ENCODE data around the gene PRPSAP2.
"Not testable (repeated sequence)": the region's sequence is repeated elsewhere in the genome, so short reads cannot be mapped to it uniquely, and the experiment has no call there.

Gene PRPSAP2

DNA sequence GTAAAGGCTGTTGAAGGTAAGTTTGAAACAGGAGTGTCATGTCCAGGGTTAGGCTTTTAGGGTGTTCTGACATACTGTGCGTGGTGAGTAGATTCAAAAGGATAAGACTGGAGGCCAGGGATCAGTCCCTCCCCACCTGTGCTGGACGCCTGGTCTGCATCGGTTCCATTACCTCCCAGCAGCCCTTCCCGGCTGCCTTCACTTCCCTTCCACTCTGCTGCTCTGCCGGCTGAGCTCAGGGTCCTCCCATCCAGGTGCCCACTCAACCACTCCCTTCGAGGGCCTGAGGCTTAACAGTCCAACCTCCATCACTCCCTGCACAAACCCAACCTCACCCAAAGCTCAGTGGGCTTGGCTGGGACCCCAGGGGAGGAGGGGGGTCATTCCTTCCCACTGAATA lies 89.9 kb downstream of the PRPSAP2 start:
- no peak for DNase-seq

DNA sequence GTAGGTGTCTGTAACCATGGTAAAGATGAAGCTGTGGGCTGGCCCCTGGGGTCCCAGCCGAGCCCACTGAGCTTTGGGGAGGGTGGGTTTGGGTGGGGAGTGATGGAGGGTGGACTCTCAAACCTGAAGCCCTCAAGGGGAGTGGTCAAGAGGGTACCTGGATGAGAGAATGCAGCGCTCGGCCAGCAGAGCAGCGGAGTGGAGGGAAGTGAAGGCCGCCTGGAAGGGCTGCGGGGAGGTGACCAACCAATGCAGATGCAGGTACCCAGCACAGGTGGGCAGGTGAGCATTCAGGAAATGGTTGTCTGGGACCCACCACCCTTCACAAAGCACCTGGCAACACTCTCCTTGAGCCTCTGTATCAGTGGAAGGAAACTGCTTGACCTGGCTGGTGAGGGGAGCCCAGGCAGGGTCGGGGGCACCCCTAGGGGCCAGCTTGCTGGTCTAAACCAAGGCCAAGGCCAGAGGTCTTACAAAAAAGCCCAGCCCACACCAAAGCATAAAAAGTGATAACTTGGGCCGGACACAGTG lies 90.6 kb downstream of the PRPSAP2 start:
- DNase-seq, result no peak

DNA sequence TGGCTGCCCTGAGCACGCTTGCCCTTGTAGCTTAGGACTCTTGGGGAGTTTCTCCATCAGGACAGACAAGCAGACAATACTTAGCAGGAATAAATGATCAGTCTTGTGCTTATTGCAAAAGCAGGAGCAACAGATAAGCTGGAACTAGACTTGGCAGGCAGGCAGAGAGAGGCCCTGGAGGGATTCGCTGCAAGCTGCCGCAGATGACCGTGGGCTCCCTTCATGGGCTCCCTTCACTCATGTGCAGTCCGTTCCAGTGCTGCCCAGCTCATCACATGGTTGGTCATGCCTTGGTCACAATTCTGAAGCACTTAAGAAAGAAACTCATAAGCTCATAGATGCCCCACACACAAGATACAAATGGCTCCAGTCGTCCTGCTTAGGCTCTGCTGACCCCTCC lies 91.6 kb downstream of the PRPSAP2 start:
- no peak for DNase-seq

DNA sequence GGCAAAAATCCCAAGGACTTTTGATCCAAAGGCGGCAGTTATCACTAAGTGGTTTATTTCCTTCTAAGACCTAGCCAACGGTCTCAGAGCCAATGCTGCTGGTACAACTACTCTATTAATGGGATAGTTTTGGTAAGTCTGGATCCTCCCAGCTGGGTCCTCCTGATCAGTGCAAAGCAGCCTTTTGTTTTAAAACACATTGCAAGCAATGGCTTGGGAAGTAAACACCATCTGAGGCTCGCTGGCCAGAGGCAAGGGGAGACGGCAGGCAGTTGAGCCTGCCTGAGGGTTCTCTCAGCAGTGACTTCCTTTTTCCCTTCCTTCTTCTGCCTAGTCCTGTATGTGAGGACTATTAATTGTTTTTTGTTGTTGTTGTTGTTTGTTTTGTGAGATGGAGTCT lies 92.4 kb downstream of the PRPSAP2 start:
- DNase-seq, result no peak

DNA sequence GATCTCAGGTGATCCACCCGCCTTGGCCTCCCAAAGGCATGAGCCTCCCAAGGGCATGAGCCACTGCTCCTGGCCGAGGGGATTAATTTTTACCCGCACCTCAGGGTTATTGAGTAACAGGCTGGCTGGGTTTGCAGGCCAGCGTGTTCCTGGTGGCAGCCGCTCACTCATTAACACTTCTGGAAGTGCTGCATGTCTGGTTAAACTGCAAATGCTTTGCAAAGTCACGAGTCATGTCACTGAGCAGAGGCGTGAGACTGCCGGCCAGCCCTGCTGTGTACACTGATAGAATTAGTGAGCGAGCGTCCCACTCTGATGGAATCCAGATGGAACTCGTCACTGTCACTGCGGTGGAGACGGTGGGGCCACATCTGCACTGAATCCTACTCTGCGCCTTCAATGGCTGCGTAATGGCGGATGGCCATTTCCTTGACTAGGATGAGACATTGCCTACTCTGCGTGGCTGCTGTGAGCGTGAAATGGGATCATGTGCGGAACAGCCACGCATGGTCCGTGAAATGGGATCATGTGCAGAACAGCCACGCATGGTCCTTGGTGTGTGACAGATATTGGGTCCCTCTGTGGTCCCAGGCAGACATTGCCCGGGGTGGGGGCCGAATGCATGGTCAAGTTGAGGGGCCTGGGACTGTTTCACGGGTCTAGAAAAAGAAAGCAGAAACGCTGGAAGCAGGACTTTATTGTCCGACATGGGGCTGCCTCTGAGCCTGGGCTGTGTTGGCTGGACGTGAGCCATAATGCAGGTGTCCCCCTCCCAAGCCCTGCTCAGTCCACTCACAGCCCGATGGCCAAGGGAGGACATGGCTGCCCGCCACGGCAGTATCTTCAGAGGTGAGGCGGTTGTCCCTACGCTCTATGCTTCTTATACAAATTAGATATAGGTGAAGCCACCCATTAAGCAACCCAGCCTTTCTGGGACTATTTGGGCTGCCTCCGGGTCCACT lies 93.3 kb downstream of the PRPSAP2 start:
- no peak for DNase-seq

DNA sequence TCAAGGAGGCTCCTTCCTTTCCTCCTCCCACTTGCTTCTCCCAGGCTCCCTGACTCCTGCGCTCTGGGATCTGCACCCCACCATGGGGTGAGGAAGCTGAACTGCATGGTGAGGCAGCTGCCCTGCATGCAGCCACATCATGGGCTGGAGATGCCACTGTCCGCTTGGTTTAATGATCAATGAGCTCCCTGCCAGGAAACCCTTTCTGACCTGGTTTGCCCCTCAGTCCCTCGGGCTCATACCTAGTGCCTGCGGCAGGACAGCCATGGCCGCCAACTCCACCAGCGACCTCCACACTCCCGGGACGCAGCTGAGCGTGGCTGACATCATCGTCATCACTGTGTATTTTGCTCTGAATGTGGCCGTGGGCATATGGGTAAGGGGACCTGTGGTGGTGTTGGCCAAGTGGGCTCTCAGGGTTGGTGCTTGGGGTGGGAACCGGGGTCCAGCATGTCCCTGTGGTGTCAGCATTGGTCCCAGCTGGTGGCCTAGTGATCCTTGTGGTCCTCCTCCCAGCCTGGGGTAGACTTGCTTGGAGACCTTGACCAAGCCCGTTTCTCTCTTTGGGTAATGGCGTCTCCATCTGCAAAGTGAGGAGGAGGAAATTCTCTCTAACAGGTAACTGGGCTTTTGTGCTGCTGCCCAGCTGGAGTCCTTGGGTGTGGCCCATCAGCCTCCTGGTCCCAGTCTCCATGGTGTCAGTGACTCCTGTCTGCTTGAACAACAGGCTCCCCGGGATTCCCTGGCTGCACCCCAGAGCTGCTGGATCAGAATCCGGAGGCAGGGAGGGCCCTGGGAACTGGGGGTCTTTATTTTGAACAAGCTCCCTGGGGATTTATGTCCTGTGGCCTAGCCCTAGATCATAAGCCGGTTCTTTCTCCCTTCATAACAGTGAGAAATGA lies 94.3 kb downstream of the PRPSAP2 start, which contains the start of gene SLC5A10:
SLC5A10 (plus strand) TSS at position 225 of the 902 bp plus-strand sequence; CDS start at position 266, 41 bp downstream.
- DNase-seq, result no peak

DNA sequence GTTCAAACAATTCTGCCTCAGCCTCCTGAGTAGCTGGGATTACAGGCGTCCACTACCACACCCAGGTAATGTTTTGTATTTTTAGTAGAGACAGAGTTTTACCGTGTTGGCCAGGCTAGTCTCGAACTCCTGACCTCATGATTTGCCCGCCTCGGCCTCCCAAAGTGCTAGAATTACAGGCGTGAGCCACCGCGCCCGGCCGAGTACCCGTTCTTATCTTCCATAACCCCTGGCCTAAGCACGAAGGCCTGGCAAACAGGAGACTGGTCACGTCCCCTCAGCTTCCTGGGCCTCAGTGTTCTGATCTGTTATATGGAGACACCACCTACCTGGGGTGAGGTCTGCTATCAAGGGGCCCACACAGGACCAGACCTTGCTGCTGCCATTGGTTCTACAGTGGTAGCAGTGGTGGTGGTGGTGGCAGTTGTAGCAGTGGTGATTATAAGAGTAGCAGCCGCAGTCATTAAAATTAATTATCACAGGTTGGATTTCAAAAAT lies 95.3 kb downstream of the PRPSAP2 start:
- DNase-seq, result no peak

DNA sequence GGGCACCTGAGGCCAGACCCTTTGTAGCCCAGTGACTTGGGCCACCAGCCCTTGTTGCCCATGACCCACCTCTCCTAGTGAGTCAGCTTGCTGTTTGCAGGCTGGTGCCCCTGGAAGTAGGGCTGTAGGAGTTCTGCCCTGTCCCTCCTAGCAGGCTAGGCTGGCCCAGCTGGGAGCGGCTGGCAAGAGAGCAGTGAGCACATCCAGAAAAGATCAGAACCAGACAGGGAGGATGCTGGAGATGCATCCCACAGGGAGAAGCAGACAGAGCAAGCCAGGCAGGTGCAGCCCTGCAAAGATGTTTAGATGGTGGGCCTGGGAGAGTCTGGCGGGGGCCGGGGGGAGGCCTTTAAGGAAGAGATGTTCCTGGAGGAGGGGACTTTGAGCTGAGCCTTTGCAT lies 96.4 kb downstream of the PRPSAP2 start:
- no peak for DNase-seq

DNA sequence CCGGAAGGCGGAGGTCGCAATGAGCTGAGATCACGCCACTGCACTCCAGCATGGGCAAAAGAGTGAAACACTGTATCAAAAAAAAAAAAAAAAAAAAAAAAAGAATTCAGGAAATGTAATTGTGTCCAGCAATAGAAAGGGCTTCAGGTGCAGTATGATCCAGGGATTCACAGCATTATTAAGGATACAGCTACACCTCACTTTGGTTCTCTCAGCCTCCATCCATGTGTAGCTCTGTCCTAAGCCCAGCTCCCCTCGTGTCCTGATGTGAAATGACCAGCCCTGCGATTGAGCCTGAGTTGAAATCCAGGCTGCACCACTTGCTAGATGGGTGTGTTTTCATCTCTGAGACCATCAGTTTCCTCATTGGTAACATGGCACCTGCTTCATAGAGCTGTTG lies 97.1 kb downstream of the PRPSAP2 start:
- DNase-seq, result no peak

DNA sequence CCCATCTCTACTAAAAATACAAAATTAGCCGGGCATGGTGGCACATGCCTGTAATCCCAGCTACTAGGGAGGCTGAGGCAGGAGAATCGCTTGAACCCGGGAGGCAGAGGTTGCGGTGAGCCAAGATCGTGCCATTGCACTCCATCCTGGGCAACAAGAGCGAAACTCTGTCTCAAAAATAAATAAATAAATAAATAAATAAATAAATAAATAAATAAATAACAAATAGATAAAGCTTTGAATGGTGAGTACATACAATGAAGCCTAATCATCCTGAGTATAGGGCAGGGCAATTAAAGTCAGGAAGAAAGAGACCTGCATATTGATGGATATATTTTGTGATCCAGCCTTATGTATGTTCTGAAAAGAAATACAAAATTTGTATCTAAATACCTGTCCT lies 98.1 kb downstream of the PRPSAP2 start:
- not testable (repeated sequence) for DNase-seq

DNA sequence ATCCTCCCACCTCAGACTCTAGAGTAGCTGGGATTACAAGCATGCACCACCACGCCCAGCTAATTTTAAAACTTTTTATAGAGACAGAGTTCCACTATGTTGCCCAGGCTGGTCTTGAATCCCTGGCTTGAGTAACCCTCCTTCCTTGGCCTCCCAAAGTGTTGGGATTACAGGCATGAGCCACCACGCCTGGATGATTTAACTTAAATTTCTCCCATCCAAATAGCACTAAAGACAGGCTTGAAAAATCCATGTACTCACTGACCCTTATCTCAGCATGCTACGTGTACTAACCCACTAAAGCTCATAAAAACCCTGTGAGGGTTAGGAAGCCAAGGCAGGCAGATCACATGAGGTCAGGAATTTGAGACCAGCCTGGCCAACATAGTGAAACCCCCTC lies 98.7 kb downstream of the PRPSAP2 start:
- DNase-seq, result no peak

DNA sequence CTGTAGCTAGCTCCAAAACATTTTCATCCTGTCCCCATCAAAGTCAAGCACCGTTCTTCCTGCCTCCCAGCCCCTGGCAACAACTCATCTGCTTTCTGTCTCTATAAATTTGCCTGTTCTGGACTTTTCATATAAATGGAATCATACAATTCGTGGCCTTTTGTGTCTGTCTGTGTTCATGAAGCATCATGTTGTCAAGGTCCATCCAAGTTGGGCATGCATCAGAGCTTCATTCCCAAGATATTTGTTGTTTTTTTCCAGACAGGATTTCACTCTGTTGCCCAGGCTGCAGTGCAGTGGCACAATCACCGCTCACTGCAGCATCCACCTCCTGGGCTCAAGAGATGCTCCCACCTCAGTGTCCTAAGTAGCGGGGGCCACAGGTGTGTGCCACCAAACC lies 99.9 kb downstream of the PRPSAP2 start:
- DNase-seq, result no peak

DNA sequence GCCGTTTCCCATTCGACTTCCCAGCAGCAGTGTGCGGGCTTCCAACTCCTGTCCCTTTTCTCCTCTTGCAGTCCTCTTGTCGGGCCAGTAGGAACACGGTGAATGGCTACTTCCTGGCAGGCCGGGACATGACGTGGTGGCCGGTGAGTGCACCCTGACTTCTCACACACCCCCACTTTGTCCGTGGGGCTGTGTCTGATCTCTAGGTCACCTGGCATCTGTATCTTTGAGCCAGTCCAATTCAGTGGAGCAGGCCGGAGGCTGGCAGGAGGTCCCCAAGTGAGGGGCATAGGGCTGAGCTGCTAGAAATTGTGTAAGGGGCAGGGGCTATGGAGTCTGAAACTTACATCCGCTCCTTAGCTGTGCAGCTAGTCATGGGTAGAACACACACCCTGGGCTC lies 100.7 kb downstream of the PRPSAP2 start:
- no peak for DNase-seq

DNA sequence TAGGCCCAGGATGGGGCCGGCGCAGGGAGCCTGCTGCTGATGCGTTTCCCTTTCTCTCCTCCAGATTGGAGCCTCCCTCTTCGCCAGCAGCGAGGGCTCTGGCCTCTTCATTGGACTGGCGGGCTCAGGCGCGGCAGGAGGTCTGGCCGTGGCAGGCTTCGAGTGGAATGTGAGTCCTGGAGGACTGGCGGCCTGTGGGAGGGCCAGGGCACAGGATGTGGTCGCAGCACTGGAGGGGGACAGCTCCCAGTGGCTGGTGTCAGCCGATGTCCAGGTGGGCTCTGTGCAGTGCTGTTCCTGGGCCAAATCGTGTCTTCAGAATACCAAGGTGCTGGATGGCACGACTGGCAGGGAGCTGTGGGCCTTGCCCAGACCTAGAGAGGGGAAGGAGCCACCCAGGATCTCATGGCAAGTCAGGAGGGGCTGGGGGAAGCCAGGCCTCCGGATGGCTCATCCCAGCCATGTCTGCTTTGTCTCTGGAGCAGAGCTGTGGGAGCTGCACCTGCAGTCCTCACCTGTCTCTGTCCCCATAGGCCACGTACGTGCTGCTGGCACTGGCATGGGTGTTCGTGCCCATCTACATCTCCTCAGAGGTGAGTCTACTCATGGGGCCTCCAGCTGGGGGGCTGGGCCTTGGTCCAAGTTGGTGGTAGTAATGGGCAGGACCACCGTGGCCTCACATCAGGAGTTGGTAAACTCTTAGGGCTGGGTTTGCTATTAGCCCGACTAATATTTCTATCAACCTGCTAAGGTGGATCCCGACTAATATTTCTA lies 101.3 kb downstream of the PRPSAP2 start:
- DNase-seq, result no peak

DNA sequence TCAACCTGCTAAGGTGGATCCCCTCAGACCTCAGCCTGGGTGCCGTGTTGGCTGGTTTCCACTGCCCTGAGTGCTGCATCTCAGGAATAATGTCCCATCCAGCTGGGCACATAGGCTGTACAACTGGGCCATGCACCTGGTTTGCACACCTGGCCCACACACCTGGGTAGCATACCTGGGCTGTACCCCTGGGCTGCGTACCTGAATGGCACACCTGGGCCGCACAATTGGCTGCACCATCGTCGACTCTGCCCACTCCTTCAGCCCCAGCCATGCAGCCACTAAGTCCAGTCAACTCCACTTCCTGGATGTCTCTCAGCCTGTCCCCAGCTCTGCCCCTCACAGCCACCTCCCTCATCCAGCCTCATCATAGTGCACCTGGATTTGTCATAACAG lies 101.9 kb downstream of the PRPSAP2 start:
- no peak for DNase-seq

DNA sequence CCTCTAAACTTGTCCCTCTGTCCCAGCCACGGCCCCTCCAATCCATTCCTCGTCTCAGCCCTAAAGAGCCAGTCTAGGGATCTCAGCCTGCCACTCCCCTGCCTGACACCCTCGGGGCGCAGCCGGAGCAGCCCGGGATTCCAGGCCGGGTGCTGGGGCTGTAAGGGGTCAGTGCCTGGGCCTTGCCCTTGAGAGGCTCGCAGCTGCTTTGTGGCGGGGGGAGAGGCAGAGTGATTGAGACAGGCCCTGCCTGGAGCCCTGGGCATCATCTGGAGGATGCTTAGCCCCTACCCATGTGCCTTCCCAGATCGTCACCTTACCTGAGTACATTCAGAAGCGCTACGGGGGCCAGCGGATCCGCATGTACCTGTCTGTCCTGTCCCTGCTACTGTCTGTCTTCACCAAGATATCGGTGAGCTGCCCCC lies 102.3 kb downstream of the PRPSAP2 start:
- DNase-seq, result no peak

DNA sequence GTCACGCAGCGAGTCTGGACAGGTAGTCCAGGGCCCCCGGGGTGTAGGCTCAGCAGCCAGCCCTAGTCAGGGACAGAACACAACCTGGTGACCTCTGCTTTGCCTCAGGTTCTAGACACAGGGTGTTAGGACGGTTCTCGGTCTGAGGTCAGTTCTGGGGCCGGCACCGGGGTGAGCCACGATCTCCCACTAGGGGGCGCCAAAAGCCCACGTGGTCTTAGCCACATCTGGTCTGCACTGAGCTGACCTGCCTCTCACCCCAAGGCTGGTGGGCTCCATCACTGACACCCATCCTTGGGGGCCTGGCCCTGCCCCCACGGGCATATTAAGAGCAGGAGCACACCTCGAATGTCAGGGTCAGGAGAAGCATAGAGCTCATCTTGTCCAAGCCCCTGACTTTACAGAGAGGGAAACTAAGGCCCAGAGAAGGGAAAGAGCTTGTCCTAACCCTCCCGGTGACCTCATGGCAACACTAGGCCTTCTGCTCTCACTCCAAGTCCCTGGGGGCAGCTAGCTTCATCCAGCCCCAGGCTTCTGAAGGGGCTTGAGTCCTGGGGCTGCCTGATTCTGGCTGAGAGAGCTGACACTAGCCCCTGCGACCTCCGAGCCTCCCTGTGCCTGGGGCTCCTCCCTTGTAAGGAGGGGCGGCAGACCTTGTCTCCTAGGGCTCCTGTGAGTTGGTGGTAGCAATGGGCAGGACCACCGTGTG lies 103.0 kb downstream of the PRPSAP2 start:
- DNase-seq, result peak; percentile 84

DNA sequence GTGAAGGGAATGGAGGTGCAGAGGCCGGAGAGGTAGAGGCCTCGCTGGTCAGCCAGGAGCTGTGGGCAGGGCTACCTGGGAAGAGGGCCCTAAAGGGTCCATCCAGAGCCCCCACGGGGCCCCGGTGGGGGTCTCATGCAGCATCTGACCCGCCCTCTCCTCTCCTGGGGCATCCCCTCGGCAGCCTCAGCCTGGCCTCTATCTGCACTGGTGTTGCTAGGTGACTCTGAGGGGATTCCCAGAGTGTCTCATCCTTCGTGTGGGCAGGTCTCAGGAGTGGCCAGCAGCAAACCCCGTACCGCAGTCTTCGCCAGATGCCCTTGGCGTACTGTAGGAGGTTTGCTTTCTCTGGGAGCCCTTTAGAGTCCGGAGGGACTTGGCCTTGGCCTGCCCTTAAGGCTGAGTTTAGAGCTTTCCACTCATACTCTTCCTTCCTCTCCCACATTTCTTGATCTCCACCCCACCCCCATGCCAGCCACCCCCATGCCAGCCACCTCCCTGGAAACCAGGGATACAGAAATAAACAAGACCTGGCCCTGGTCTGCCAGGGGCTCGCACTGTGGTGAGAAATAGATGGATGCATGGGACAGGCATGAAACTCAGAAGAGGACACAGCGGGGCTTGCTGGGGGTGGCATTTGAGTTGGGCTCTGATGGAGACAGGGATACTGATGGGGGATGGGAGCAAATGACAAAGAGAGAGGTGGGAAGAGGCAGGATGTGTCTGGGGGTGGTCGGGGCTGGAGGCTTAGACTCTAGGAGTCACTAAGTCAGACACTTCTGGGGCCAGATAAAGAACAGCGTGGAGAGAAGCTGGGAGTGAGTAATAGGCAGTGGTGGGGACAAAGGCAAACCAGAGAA lies 103.9 kb downstream of the PRPSAP2 start:
- peak; percentile 24 for DNase-seq

DNA sequence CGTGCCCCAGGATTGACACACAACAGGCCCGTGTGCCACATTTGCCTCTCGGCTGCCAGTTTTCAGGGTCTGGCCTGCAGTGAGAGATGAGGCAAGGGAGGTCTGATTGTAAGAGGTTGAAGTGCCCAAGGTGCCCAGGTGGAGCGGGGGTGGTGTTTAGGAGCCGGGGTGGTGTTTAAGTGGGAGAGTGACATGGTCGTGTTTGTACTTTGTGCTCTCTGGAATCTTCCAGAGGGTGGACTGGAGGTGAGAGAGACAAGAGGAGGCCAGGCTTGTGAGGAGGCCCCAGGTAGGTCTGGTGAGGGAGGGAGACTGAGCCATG lies 104.5 kb downstream of the PRPSAP2 start:
- DNase-seq, result no peak

DNA sequence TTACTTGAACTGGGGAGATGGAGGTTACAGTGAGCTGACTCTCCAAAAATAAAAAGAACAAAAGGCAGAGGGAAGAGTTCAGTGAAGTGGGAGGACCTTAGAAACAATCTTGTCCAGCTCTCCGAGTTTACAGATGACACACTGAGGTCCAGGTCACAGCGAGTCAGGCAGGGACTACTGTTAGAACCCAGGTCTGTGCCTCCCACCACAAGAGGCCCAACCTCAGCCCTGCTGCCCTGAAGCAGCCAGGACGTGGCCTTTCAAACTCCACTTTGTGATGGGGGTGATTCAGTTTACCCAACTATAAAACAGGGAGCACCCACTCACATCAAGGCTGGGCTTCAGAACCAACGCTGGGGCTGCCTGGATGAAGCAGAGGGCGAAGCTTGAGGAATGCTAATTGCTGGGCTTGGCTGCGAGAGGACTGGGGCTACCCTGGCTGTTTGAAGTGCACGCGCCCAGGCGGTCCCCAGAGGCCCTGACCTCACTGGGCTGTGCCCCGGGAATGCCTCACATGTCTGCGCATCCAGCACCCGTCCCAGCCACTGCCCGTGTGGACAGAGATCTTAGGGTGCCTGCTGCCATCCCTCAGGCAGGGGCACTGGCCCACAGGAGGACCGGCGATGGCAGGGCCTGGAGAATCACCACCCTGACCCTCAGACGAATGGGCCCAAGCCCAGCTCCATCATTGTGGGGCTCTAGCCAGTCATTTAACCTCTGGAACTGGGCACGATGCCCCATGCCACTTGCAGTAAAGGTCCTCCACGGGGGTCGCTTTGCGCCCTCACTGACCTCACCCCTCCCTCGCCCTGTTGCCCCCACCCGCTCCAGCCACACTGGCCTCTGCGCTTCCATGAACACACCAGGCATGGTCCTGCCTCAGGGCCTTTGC lies 105.4 kb downstream of the PRPSAP2 start:
- no peak for DNase-seq
